HG03108 (cell line): ENCODE measurements around the gene NANOGP8.
"Not testable (repeated sequence)": the region's sequence is repeated elsewhere in the genome, so short reads cannot be mapped to it uniquely, and the experiment has no call there.

Experiments used
- ATAC-seq: cut with Tn5 transposase; IDR thresholded peaks from one replicate; pipeline ENCODE4 v1.9.1; 2021; ENCODE audit warnings: moderate library complexity; ENCODE audit not compliant: unreplicated experiment

NANOGP8 gene

GRCh38 chr15:35085176-35085919 is at the start of gene NANOGP8:
NANOGP8 (minus strand) TSS chr15:35085295; CDS start chr15:35085110, 185 bp downstream.
- not testable (repeated sequence) for ATAC-seq

DNA sequence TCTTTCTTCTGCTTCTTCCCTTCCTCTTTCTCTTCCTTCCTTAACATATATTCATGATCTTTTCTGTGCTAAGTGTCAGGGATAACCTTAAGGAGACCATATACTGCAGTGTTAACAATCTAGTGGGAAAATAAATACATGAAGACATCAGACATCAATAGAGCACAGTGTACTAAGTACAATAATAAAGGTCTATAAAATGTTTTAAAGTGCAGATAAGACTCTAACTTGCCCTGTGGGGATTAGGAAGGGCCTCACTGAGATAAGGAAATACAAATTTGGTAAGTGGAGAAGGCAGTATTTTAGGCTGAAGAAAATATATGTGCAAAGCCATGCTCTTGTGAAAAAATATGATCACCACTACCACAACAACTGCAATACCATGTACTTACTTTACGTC is 49.2 kb upstream of the NANOGP8 start:
- ATAC-seq, result no peak

DNA sequence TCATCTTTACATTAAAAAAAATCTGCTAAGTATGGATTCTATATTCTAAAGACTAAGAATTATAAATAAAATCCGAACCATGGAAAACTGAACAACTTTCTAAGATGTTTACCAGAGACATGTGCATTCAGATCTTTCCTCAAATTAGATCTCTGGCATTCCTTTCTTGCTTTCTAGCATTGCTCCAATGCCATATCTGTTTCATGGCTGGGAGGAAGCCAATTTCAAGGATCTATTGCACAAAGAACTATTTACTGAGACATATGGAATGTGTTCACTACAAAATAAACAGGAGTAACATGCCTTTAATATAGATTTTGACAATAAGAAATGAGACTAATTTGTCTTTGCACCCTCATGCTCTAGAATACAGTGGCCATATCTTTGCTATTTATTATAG is 45.1 kb upstream of the NANOGP8 start:
- no peak for ATAC-seq

GRCh38 chr15:35129361-35129760 is 44.3 kb upstream of the NANOGP8 start:
- no peak for ATAC-seq

- ATAC-seq, result no peak
Observed at GRCh38 chr15:35127717-35128116, 42.6 kb upstream of the NANOGP8 start.

GRCh38 chr15:35126236-35126635 is 41.1 kb upstream of the NANOGP8 start:
- no peak for ATAC-seq

- no peak for ATAC-seq
Observed at GRCh38 chr15:35123743-35124142, 38.6 kb upstream of the NANOGP8 start.

- no peak for ATAC-seq
Observed at GRCh38 chr15:35121611-35122359, 36.7 kb upstream of the NANOGP8 start.

GRCh38 chr15:35120173-35120572 is 35.1 kb upstream of the NANOGP8 start:
- ATAC-seq, result no peak

- ATAC-seq, result no peak
Observed at GRCh38 chr15:35118960-35119359, 33.9 kb upstream of the NANOGP8 start.

DNA sequence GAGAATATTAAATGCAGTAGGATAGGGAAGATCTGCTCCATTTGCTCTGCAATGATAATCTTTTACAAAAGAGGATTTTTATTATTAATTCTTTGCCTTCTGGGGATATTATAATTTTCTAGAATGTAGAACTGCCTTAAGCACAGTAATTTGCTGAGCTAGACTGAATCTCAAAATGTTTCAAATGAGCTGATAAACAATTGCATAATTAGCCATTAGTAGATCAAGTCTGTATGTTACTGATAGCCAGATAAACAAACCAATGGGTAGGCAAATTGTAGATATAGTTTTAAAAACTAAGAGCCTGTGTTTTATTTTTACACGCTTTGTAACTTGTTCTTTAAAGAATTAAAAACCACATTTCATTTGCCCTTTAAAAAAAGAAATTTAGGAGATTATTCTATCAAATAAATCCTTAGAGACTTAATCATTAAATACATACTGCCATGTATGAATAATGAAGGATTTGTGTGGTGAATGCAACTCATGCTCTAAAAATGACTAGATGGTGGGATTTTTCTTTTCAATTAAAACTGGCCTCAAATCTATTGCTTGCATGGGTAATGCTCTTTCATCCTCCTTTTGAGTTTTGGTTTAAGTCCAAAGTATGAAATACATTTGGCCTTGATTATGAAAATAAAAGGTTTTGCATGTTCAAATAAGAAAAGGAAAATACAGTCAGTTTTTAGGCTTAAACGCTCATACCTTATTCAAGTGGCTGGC is 32.6 kb upstream of the NANOGP8 start:
- no peak for ATAC-seq

GRCh38 chr15:35115155-35115725 is 30.1 kb upstream of the NANOGP8 start:
- no peak for ATAC-seq

- no peak for ATAC-seq
Observed at GRCh38 chr15:35112346-35112745, 27.3 kb upstream of the NANOGP8 start.

DNA sequence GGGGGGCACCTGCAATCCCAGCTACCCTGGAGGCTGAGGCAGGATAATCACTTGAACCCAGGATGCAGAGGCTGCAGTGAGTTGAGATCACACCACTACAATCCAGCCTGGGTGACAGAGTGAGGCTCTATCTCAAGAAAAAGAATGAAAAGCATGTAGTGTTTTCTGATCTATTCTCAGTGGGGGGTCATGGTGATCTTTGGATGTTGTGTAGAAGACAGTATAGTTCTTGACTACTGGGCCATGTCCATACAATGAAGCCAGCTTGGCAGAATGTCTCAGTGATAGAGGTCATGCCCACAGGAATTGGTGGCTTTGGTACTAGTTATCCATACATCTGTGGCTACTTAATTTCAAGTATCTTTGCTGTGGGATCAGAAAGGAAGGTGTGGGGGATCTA is 26.8 kb upstream of the NANOGP8 start:
- ATAC-seq, result no peak

- ATAC-seq, result no peak
Observed at GRCh38 chr15:35108453-35108852, 23.4 kb upstream of the NANOGP8 start.

- ATAC-seq, result no peak
Observed at GRCh38 chr15:35107561-35107960, 22.5 kb upstream of the NANOGP8 start.

- no peak for ATAC-seq
Observed at GRCh38 chr15:35107122-35107521, 22.0 kb upstream of the NANOGP8 start.

- no peak for ATAC-seq
Observed at GRCh38 chr15:35104526-35105147, 19.5 kb upstream of the NANOGP8 start.

- ATAC-seq, result no peak
Observed at GRCh38 chr15:35102186-35102585, 17.1 kb upstream of the NANOGP8 start.

- ATAC-seq, result no peak
Observed at GRCh38 chr15:35101335-35101734, 16.2 kb upstream of the NANOGP8 start.

DNA sequence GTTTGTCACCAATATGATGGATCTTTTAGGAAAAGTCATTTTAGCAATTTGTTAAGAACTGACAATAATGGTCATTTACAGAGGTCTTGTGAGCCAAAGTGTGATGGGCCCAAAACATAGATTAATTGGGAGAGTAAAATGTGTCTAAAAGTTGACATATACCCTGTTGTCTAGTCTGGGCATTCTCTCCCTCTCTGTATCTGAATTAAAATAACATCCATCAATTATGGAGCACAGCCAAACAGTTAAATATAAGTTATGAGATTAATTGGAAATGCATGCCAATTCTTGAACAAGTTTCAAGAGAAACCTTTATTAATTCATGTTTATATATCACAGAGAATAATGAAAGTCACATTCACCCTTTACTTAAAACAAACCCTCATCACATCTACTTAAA is 13.6 kb upstream of the NANOGP8 start:
- no peak for ATAC-seq
